IMR-90 (cell line): ENCODE results near the gene ANKRD6. TPM values are rescaled to one million over a fixed set of nuclear protein-coding genes. Genes with fewer than 3 reads are reported as not detected.

ENCODE experiments used
- ATAC-seq: fragments of 200-7000 bp; cut with Tn5 transposase; 2 replicates; pipeline ENCODE4 v1.9.1; 2020; ENCODE audit warnings: low read depth, mild to moderate bottlenecking, moderate library complexity
- BruUV-seq: library from RNA; stranded (reverse); fragments of 400-500 nt; replicated peaks from 2 replicates; lab custom pipeline; 2021; lab: Mats Ljungman, UMichigan
- CTCF ChIA-PET: fragments of 300-600 bp; formaldehyde crosslinking; extraction: SDS; loops from one replicate; lab custom pipeline; 2021; ENCODE audit warnings: antibody characterized with exemption; lab: Yijun Ruan, JAX
- POLR2A ChIA-PET: fragments of 300-600 bp; sonication (Branson Sonifier 250); formaldehyde crosslinking; loops from one replicate; lab custom pipeline; 2022; ENCODE audit warnings: antibody characterized with exemption; ENCODE audit not compliant: unreplicated experiment; lab: Charles Lee
- DNase-seq: peaks from one replicate; pipeline ENCODE4 v3.0.0; 2013
- H2AFZ ChIP-seq: replicated peaks from 2 replicates; pipeline ENCODE3; 2013; ENCODE audit warnings: low read length, mild to moderate bottlenecking; ENCODE audit not compliant: poor library complexity
- H2AK5ac ChIP-seq: 2 replicates; pipeline ENCODE4 v1.6.1; 2013; ENCODE audit warnings: low read depth, low read length, inconsistent platforms
- H2AK9ac ChIP-seq: replicated peaks from 2 replicates; pipeline ENCODE3; 2013; ENCODE audit warnings: mild to moderate bottlenecking, low read depth, low read length, moderate library complexity; ENCODE audit not compliant: poor library complexity
- H2BK120ac ChIP-seq: 2 replicates; pipeline ENCODE4 v1.6.1; 2013; ENCODE audit warnings: low read depth, low read length, inconsistent platforms
- H2BK15ac ChIP-seq: 3 replicates; pipeline ENCODE4 v1.6.1; 2013; ENCODE audit warnings: low read depth, low read length, inconsistent platforms
- H2BK20ac ChIP-seq: 2 replicates; pipeline ENCODE4 v1.6.1; 2013; ENCODE audit warnings: low read depth, mild to moderate bottlenecking, inconsistent platforms, low read length, moderate library complexity
- H2BK5ac ChIP-seq: 2 replicates; pipeline ENCODE4 v1.6.1; 2013; ENCODE audit warnings: mild to moderate bottlenecking, low read depth, low read length, inconsistent platforms; ENCODE audit not compliant: poor library complexity, severe bottlenecking
- H3K14ac ChIP-seq: replicated peaks from 2 replicates; pipeline ENCODE4 v1.6.1; 2013; ENCODE audit warnings: low read depth, low read length, inconsistent platforms
- H3K18ac ChIP-seq: 2 replicates; pipeline ENCODE4 v1.6.1; 2013; ENCODE audit warnings: low read depth, low read length, control low read depth
- H3K23ac ChIP-seq: 2 replicates; pipeline ENCODE4 v1.6.1; 2013; ENCODE audit warnings: low read depth, low read length, inconsistent platforms
- H3K27ac ChIP-seq: 2 replicates; pipeline ENCODE4 v1.5.1; 2013; ENCODE audit warnings: mild to moderate bottlenecking, control low read depth, low read length; ENCODE audit not compliant: insufficient read depth
- H3K27me3 ChIP-seq: 2 replicates; pipeline ENCODE4 v1.6.1; 2013; ENCODE audit warnings: low read length; ENCODE audit not compliant: control insufficient read depth, insufficient read depth
- H3K36me3 ChIP-seq: 2 replicates; pipeline ENCODE4 v1.6.1; 2013; ENCODE audit warnings: low read length, mixed read lengths; ENCODE audit not compliant: control insufficient read depth, insufficient read depth
- H3K4ac ChIP-seq: 2 replicates; pipeline ENCODE4 v1.6.1; 2013; ENCODE audit warnings: low read depth, low read length, inconsistent platforms
- H3K4me1 ChIP-seq: 2 replicates; pipeline ENCODE4 v1.6.1; 2013; ENCODE audit warnings: low read length, mixed read lengths; ENCODE audit not compliant: control insufficient read depth, insufficient read depth
- H3K4me2 ChIP-seq: 2 replicates; pipeline ENCODE4 v1.6.1; 2013; ENCODE audit warnings: low read depth, mild to moderate bottlenecking, control low read depth, low read length, moderate library complexity
- H3K4me3 ChIP-seq: 2 replicates; pipeline ENCODE4 v1.5.1; 2013; ENCODE audit warnings: low read depth, mild to moderate bottlenecking, control low read depth, low read length, moderate library complexity; ENCODE audit not compliant: insufficient read depth
- H3K56ac ChIP-seq: 2 replicates; pipeline ENCODE4 v1.6.1; 2013; ENCODE audit warnings: low read length, inconsistent platforms; ENCODE audit not compliant: insufficient read depth; ENCODE audit errors: extremely low read depth
- H3K79me1 ChIP-seq, 2 experiments: 2 replicates each; pipeline ENCODE4 v1.6.1; 2013; ENCODE audit warnings: low read length in 2 of 2, inconsistent platforms in 1 of 2, low read depth in 1 of 2
- H3K9ac ChIP-seq: 2 replicates; pipeline ENCODE4 v1.6.1; 2013; ENCODE audit warnings: low read depth, low read length, control low read depth
- H3K9me1 ChIP-seq: 2 replicates; pipeline ENCODE4 v1.6.1; 2013; ENCODE audit warnings: low read length, inconsistent platforms; ENCODE audit not compliant: insufficient read depth
- H3K9me3 ChIP-seq: 2 replicates; pipeline ENCODE4 v1.6.1; 2013; ENCODE audit warnings: low read length; ENCODE audit not compliant: control insufficient read depth, insufficient read depth
- H4K20me1 ChIP-seq: 2 replicates; pipeline ENCODE4 v1.6.1; 2013; ENCODE audit warnings: low read length, inconsistent platforms; ENCODE audit not compliant: insufficient read depth
- H4K5ac ChIP-seq: 2 replicates; pipeline ENCODE4 v1.6.1; 2013; ENCODE audit warnings: mild to moderate bottlenecking, low read depth, low read length, control low read depth
- H4K8ac ChIP-seq, 2 experiments: 2 replicates each; pipeline ENCODE4 v1.6.1; 2013; ENCODE audit warnings: low read depth in 2 of 2, low read length in 2 of 2, control low read depth in 1 of 2, inconsistent platforms in 1 of 2
- H4K91ac ChIP-seq: 2 replicates; pipeline ENCODE4 v1.6.1; 2013; ENCODE audit warnings: low read depth, low read length, inconsistent platforms; ENCODE audit not compliant: insufficient read depth
- CEBPB ChIP-seq: IDR thresholded peaks from 2 replicates; pipeline ENCODE4 v1.6.1; 2012; ENCODE audit warnings: low read depth, low read length, improper control_type of control experiment
- FOS ChIP-seq: fragments of 150-350 bp; IDR thresholded peaks from 2 replicates; pipeline ENCODE4 v1.6.1; 2016; ENCODE audit warnings: low read depth, low read length
- MAZ ChIP-seq: IDR thresholded peaks from 2 replicates; pipeline ENCODE4 v1.6.1; 2012; ENCODE audit warnings: low read depth, mild to moderate bottlenecking, low read length, improper control_type of control experiment, moderate library complexity, borderline replicate concordance
- MXI1 ChIP-seq: IDR thresholded peaks from 2 replicates; pipeline ENCODE4 v1.6.1; 2012; ENCODE audit warnings: low read depth, mild to moderate bottlenecking, low read length, moderate library complexity, borderline replicate concordance
- NFE2L2 ChIP-seq: fragments of 150-350 bp; IDR thresholded peaks from 2 replicates; pipeline ENCODE4 v1.6.1; 2016; ENCODE audit warnings: low read depth, mild to moderate bottlenecking, low read length
- POLR2A ChIP-seq: IDR thresholded peaks from 2 replicates; pipeline ENCODE4 v1.6.1; 2012; ENCODE audit warnings: mild to moderate bottlenecking, low read depth, low read length
- RCOR1 ChIP-seq: IDR thresholded peaks from 2 replicates; pipeline ENCODE4 v1.6.1; 2012; ENCODE audit warnings: mild to moderate bottlenecking, low read length, improper control_type of control experiment; ENCODE audit not compliant: insufficient replicate concordance
- RFX5 ChIP-seq: IDR thresholded peaks from 2 replicates; pipeline ENCODE4 v1.8.0; 2012; ENCODE audit warnings: low read depth, mild to moderate bottlenecking, low read length, moderate library complexity
- WGBS, 2 experiments: methylation state at CpG; one replicate each; pipeline versions ENCODE4 v1.1.5 to v1.1.7; 2013; ENCODE audit warnings: missing lambda C conversion rate in 2 of 2; ENCODE audit not compliant: insufficient read length in 1 of 2; ENCODE audit errors: extremely low coverage in 2 of 2; 5-methylcytosine and 5-hydroxymethylcytosine counted together
- dilution Hi-C: fragments of 300-500 bp; cut with HindIII; formaldehyde crosslinking; loops from one replicate; pipeline ENCODE4 v1.14.3; 2018; ENCODE audit warnings: low sequenced_read_pairs; ENCODE audit not compliant: unreplicated experiment
- in situ Hi-C: fragments of 300-500 bp; cut with MboI; formaldehyde crosslinking; loops from 3 replicates; pipeline ENCODE4 v1.14.3; 2019; ENCODE audit warnings: low sequenced_read_pairs, inconsistent platforms, mixed read lengths
- intact Hi-C: fragments of 100-400 bp; cut with micrococcal nuclease; formaldehyde crosslinking; loops from 2 replicates; pipeline ENCODE4 v1.10.0; 2022
- polyA plus RNA-seq, 3 experiments: library from polyadenylated mRNA; depleted of rRNA; stranded (reverse); fragments of >200 nt; gene quantifications; 2 replicates each; pipeline ENCODE4 v1.2.3, GENCODE V29; 2012; ENCODE audit warnings: low replicate concordance in 1 of 3
- total RNA-seq: library from RNA; depleted of rRNA; stranded (reverse); fragments of >200 nt; gene quantifications from 2 replicates; pipeline ENCODE4 v1.2.3, GENCODE V29; 2012
- TF ChIP-seq, protein P1 (sequence below): fragments of 150-350 bp; IDR thresholded peaks from 2 replicates; pipeline ENCODE4 v1.6.1; 2016; ENCODE audit warnings: low read depth, mild to moderate bottlenecking, low read length, moderate library complexity, borderline replicate concordance

ANKRD6 gene
- total and polyA plus RNA-seq, 2 of the 4 experiments (the other 2 are of a cell fraction): 0.12 to 0.18 TPM

DNA sequence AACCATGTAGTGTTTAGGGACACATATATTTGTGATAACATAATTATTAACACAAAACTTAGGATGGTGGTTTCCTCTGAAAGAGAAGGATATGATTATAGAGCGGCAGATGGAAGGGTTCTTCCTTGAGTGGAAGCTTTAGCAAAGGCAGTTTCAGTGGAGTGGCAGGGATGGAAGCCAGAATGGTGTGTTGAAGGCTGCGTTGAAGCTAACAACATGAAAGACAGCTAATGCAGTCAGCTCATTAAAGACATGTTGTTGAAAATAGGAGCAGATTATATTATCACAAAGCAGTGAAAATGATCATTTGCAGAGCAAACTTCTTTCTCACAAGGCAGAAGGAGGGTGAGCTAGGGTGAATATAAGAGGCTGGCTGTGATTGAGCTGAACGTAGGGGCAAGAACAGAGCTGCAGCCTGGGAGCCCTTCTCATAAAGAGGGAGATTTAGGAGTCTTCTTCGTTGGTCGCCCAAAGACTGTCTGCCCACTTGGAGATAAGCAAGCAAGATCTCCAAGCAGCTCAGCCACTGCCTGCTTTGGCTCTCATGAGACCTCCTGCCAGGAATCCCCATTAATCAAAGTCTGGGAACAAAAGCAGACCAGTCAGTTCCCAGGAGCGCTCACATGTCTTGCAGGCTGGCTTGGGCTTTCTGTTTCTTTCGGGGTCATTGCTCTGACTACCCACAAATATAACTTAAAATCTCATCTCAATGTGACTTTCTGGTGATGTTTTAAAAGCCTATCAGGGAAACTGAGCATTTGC, 2.6 kb upstream of the ANKRD6 start:
- in situ Hi-C loops (no loop called here), dilution Hi-C loops (no loop called here), intact Hi-C loops (no loop called here)
- ChIA-PET CTCF (no interaction called here), POLR2A (no interaction called here)
- WGBS, 2 experiments: no CpG with 5 or more reads among the region's 7 CpGs
- no peak overlapping the region for H2BK120ac ChIP-seq
- no peaks in the 10 kb centered on the region for H3K79me1 ChIP-seq
- H3K4ac ChIP-seq: no peak overlapping the region
- no peaks in the 10 kb centered on the region for H4K20me1 ChIP-seq
- no peak overlapping the region for H3K27ac ChIP-seq
- no peak overlapping the region for H2BK15ac ChIP-seq
- H3K9ac ChIP-seq: no peak overlapping the region
- H4K91ac ChIP-seq: no peak overlapping the region
- no peak overlapping the region for H3K23ac ChIP-seq
- no peak for DNase-seq
- no peaks in the 10 kb centered on the region for H3K36me3 ChIP-seq
- peaks cover 31% of the 10 kb centered on the region for H3K27me3 ChIP-seq
- H2BK20ac ChIP-seq: no peak overlapping the region
- no peak overlapping the region for H3K4me3 ChIP-seq
- H3K9me3 ChIP-seq: no peaks in the 10 kb centered on the region
- no peak overlapping the region for H3K56ac ChIP-seq
- peaks cover 2% of the 10 kb centered on the region; the same call in 1 of the 2 replicates for H3K9me1 ChIP-seq
- TF ChIP-seq, protein P1, sequence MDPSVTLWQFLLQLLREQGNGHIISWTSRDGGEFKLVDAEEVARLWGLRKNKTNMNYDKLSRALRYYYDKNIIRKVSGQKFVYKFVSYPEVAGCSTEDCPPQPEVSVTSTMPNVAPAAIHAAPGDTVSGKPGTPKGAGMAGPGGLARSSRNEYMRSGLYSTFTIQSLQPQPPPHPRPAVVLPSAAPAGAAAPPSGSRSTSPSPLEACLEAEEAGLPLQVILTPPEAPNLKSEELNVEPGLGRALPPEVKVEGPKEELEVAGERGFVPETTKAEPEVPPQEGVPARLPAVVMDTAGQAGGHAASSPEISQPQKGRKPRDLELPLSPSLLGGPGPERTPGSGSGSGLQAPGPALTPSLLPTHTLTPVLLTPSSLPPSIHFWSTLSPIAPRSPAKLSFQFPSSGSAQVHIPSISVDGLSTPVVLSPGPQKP: no peak
- TF ChIP-seq MAZ (no peak), RCOR1 (no peak), NFE2L2 (no peak), RFX5 (no peak), FOS (no peak), CEBPB (no peak), MXI1 (no peak), POLR2A (no peak)
- no peak overlapping the region for H3K4me2 ChIP-seq
- H3K18ac ChIP-seq: no peak overlapping the region
- no peak overlapping the region for H2AK9ac ChIP-seq
- H3K4me1 ChIP-seq: no peaks in the 10 kb centered on the region
- no peak overlapping the region for H2BK5ac ChIP-seq
- BruUV-seq: no TSS peak
- ATAC-seq: no peak
- H3K14ac ChIP-seq: no peak overlapping the region
- H4K8ac ChIP-seq: no peak overlapping the region
- no peak overlapping the region for H4K5ac ChIP-seq
- H2AK5ac ChIP-seq: no peak overlapping the region
- no peak overlapping the region for H2AFZ ChIP-seq
